Stimulated activated CD4-positive, alpha-beta T cell treated with anti-CD3 and anti-CD28 coated beads, TNF-alpha, amount 100 ng/mL, for 24 hours (primary cell): ENCODE data around the gene DVL1.
"Not testable (repeated sequence)": the region's sequence is repeated elsewhere in the genome, so short reads cannot be mapped to it uniquely, and the experiment has no call there.

Experiments
- DNase-seq, 3 experiments: peaks; one replicate each; pipeline ENCODE4 v3.0.0-alpha.2; 2020; ENCODE audit warnings: low read depth in 3 of 3

DVL1 gene

GRCh38 chr1:1373815-1374588 is 24.8 kb upstream of the DVL1 start:
- DNase-seq = no peak

GRCh38 chr1:1373051-1373814 is 24.0 kb upstream of the DVL1 start:
- no peak for DNase-seq

GRCh38 chr1:1371746-1372711 is 22.8 kb upstream of the DVL1 start:
- DNase-seq = peak; percentile 60 to 78 (median 61)

- DNase-seq = peak in 1 of 3 experiments; percentile 24
Observed at GRCh38 chr1:1371364-1371745, 22.1 kb upstream of the DVL1 start.

GRCh38 chr1:1370771-1371300 is 21.6 kb upstream of the DVL1 start:
- no peak for DNase-seq

GRCh38 chr1:1370094-1370493 is 20.9 kb upstream of the DVL1 start:
- not testable (repeated sequence) for DNase-seq

GRCh38 chr1:1367315-1367714 is 18.1 kb upstream of the DVL1 start:
- DNase-seq = no peak

GRCh38 chr1:1366699-1367066 is 17.5 kb upstream of the DVL1 start:
- DNase-seq = no peak

- DNase-seq = no peak
Observed at GRCh38 chr1:1365875-1366698, 16.9 kb upstream of the DVL1 start.

GRCh38 chr1:1364266-1364665 is 15.0 kb upstream of the DVL1 start:
- no peak for DNase-seq

- no peak for DNase-seq
Observed at GRCh38 chr1:1361982-1362423, 12.8 kb upstream of the DVL1 start.

GRCh38 chr1:1361233-1361981 is 12.2 kb upstream of the DVL1 start:
- no peak for DNase-seq

GRCh38 chr1:1360506-1361169 is 11.4 kb upstream of the DVL1 start:
- no peak for DNase-seq

GRCh38 chr1:1359664-1360468 is 10.6 kb upstream of the DVL1 start:
- DNase-seq = no peak

GRCh38 chr1:1359308-1359663 is 10.1 kb upstream of the DVL1 start:
- DNase-seq = no peak

GRCh38 chr1:1358433-1359271 is 9.4 kb upstream of the DVL1 start, which contains the start of gene MXRA8:
Gene MXRA8, minus strand, starts transcription at chr1:1358555. Its CDS starts 51 bp downstream, at chr1:1358504.
- no peak for DNase-seq

GRCh38 chr1:1357871-1358432 is 8.7 kb upstream of the DVL1 start:
- no peak for DNase-seq
